Lower lobe of right lung (tissue), 2 donors: ENCODE data around the gene E2F6. TPM values are rescaled to one million over a fixed set of nuclear protein-coding genes. Genes with fewer than 3 reads are reported as not detected.

Source experiments
- ATAC-seq, 2 donors: fragments of 200-7000 bp; cut with Tn5 transposase; one replicate each; pipeline ENCODE4 v1.9.1; 2020 to 2022; ENCODE audit warnings: mild to moderate bottlenecking in 2 of 2, moderate library complexity in 2 of 2
- DNase-seq: peaks from one replicate; pipeline ENCODE4 v3.0.0-alpha.2; 2020
- H3K27ac ChIP-seq: fragments of 200-600 bp; one replicate; pipeline ENCODE4 v1.8.0; 2022
- H3K27me3 ChIP-seq: fragments of 200-600 bp; one replicate; pipeline ENCODE4 v1.8.0; 2022; ENCODE audit warnings: low read depth
- H3K36me3 ChIP-seq: fragments of 200-600 bp; one replicate; pipeline ENCODE4 v1.8.0; 2022; ENCODE audit warnings: mild to moderate bottlenecking
- H3K4me1 ChIP-seq: fragments of 200-600 bp; one replicate; pipeline ENCODE4 v1.8.0; 2022
- H3K4me3 ChIP-seq: fragments of 200-600 bp; one replicate; pipeline ENCODE4 v1.8.0; 2022; ENCODE audit warnings: mild to moderate bottlenecking
- H3K9me3 ChIP-seq: fragments of 200-600 bp; one replicate; pipeline ENCODE4 v1.8.0; 2022
- CTCF ChIP-seq: fragments of 200-600 bp; IDR thresholded peaks from one replicate; pipeline ENCODE4 v1.8.0; 2022; ENCODE audit warnings: antibody characterized with exemption, mild to moderate bottlenecking
- intact Hi-C: fragments of 100-400 bp; cut with DNase I; formaldehyde crosslinking; loops from one replicate; pipeline ENCODE4 v1.11.0; 2022
- total RNA-seq: library from RNA; stranded (reverse); fragmentation: NEBNext Ultra II Directional; extraction: Animal tissue kit (Norgen Biotek cat#: 25700); gene quantifications from one replicate; pipeline ENCODE4 v1.2.1, GENCODE V29; 2021
- donor health status: DM: no; HTN: yes; CAD: no; lungs with severe emphysema.

Gene E2F6
- total RNA-seq, 1 donor from 2014 or later: 12.3 TPM

DNA sequence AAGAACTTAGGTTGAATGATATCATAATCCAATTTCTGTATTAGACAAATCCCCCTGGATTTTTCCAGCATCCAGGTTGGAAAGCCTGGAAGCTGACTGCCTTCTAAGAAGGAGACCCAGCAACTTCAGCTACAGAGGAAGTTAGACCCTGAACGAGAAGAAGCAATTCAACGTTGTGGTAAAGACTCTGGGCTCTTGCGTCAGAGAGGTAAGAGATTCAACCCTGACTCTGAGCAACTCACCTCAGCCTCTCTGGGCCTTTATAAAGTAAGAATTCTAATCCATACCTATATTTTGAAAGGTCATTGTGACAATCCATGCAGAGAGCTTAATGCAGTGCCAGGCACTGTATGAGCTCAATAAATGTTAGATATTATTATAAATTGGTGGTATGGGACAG lies 9.7 kb downstream of the E2F6 start:
- no peaks in the 10 kb centered on the region for H3K9me3 ChIP-seq
- H3K36me3 ChIP-seq: peaks cover 45% of the 10 kb centered on the region
- no peak overlapping the region for H3K4me3 ChIP-seq
- TF ChIP-seq CTCF: no peak
- ATAC-seq: no peak
- no peak overlapping the region for H3K27ac ChIP-seq
- DNase-seq: no peak
- intact Hi-C loops: no loop called here
- no peaks in the 10 kb centered on the region for H3K27me3 ChIP-seq
- peaks cover 6% of the 10 kb centered on the region for H3K4me1 ChIP-seq

GRCh38 chr2:11454824-11455223 lies 11.1 kb downstream of the E2F6 start:
- no peak for DNase-seq
- Histone ChIP-seq H3K27ac (no peak overlapping the region), H3K36me3 (peaks cover 59% of the 10 kb centered on the region), H3K9me3 (no peaks in the 10 kb centered on the region), H3K4me3 (no peak overlapping the region), H3K27me3 (no peaks in the 10 kb centered on the region), H3K4me1 (peaks cover 6% of the 10 kb centered on the region)
- intact Hi-C loops: no loop called here
- ATAC-seq: no peak
- no peak for TF ChIP-seq CTCF

DNA sequence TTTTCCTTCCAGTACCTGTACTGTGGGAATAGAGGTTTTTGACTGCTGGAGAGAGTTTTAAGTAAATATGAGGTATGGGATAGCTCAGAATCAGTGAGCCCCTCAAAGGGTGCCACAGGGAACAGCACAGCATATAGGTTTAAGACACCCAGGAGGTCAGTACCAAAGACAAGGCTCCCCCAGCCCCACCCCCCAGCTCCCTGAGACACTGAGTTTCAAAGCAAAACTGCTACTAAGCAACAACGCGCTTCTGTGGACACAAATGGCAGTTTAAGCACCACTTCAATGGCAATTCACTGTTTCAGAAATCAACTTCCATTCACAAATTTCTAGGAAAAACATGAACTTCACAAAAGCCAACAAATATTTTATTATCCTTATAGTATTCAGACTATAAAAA lies 15.2 kb downstream of the E2F6 start:
- no peaks in the 10 kb centered on the region for H3K4me1 ChIP-seq
- H3K27ac ChIP-seq: no peak overlapping the region
- TF ChIP-seq CTCF: no peak
- no peak for ATAC-seq
- no peak for DNase-seq
- peaks cover 93% of the 10 kb centered on the region for H3K36me3 ChIP-seq
- intact Hi-C loops: no loop called here
- no peaks in the 10 kb centered on the region for H3K27me3 ChIP-seq
- no peaks in the 10 kb centered on the region for H3K9me3 ChIP-seq
- no peak overlapping the region for H3K4me3 ChIP-seq

DNA sequence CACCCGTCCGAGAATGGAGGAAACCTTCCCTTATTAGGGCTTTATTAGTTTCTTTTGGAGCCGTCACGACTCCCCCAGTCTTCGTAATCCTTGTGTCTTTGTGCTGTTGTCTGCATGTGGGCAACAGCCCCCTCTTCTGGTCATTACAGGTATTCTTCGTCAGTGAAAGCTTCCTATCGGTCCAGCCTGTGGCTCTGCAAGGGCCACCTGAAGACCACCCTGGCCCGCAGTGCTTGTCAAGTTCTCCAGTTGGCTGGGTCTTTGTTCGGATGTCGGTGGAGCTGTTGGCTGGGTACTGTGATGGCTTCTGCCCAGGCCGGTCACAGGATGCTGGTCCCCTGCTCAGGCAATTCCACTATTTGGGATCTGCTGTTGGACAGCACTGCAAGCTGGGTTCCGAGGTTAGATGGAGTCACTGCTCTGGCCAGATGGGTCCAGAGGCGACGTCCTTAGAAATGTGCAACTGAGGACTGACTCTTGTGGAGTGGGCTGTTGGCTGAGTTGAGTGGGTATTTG lies 19.2 kb downstream of the E2F6 start:
- H3K4me1 ChIP-seq: no peaks in the 10 kb centered on the region
- intact Hi-C loops: no loop called here
- no peaks in the 10 kb centered on the region for H3K9me3 ChIP-seq
- no peaks in the 10 kb centered on the region for H3K27me3 ChIP-seq
- ATAC-seq (peak; percentile 68 to 85), DNase-seq (no peak)
- H3K36me3 ChIP-seq: peaks cover 86% of the 10 kb centered on the region
- TF ChIP-seq CTCF: peak; percentile 79
- no peak overlapping the region for H3K27ac ChIP-seq
- no peak overlapping the region for H3K4me3 ChIP-seq

- no peaks in the 10 kb centered on the region for H3K4me1 ChIP-seq
- H3K27me3 ChIP-seq: no peaks in the 10 kb centered on the region
- peaks cover 72% of the 10 kb centered on the region for H3K36me3 ChIP-seq
- no peak for TF ChIP-seq CTCF
- no peak for DNase-seq
- no peak overlapping the region for H3K27ac ChIP-seq
- no peak for ATAC-seq
- intact Hi-C loops: no loop called here
- H3K9me3 ChIP-seq: no peaks in the 10 kb centered on the region
- H3K4me3 ChIP-seq: no peak overlapping the region
These were observed 21.2 kb downstream of the E2F6 start for GRCh38 chr2:11444737-11445136.
